ENCODE measurements around the gene COMMD7.

Gene COMMD7

DNA sequence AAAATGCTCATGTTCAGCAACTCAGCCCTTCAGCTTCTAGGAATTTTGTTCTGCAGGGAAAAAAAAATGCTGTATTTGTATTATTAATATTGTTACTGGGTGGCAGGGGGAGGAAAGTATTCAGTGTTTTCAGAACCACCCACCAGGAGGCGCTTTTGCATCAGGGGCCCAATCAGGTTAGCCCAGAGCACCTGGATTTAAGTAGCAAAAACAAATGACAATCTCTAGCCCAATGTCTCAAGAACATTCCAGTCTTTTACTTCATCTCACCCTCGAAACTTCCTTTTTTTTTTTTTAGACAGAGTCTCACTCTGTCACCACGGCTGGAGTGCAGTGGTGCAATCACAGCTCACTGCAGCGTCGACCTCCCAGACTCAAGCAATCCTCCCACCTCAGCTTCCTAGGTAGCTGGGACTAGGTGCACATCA, 68.9 kb downstream of the COMMD7 start:
- peak; percentile 37 for DNase-seq

GRCh38 chr20:32672982-32673851, 70.0 kb downstream of the COMMD7 start:
- DNase-seq = no peak

GRCh38 chr20:32672394-32672981, 70.8 kb downstream of the COMMD7 start:
- DNase-seq = no peak

DNA sequence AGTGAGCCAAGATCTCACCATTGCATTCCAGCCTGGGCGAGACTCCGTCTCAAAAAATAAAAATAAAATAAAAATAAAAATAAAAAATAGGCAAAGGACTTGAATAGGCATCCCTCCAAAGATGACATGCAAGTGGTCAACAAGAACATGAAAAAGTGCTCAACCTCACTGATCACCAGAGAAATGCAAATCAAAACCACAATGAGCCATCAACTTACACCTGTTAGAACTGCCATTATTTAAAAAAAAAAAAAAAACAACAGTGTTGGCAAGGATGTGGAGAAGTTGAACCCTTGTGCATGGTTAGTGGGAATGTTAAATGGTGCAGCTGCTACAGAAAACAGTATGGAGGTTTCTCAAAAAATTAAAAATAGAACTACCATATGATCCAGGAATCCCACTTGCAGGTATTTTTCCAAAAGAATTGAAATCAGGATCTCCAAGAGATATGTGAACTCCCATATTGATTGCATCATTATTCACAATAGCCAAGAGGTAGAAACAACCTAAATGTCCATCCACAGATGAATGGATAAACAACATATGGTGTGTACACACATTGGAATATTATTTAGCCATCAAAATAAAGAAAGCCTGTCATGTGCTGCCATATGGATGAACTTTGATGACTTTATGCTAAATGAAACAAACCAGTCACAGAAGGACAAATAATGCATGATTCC, 72.4 kb downstream of the COMMD7 start:
- no peak for DNase-seq

- DNase-seq = no peak
Observed at GRCh38 chr20:32667027-32667426, 76.2 kb downstream of the COMMD7 start.

DNA sequence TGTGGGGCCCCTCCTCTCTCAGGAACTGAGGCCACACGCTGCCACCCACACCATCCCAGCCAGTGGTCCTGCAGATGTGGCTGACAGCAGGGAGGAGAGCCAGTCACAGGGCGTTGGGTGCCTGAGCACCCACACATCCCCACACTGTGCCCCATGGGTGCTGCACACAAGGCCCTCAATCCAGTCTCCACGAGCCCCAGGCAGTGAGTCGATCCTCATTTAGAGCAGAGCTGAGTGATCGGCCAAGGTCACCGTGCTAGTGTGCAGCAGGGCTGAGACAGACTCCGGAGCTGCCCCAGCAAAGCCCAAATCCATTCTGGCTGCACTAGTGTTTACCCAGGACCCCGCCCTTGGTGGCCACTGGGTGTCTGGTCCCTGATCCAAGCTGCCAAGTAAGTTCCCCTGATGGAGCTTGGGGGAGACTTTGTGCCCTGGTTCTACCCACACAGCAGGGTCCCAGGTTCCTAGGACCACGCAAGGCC, 78.5 kb downstream of the COMMD7 start:
- no peak for DNase-seq

DNA sequence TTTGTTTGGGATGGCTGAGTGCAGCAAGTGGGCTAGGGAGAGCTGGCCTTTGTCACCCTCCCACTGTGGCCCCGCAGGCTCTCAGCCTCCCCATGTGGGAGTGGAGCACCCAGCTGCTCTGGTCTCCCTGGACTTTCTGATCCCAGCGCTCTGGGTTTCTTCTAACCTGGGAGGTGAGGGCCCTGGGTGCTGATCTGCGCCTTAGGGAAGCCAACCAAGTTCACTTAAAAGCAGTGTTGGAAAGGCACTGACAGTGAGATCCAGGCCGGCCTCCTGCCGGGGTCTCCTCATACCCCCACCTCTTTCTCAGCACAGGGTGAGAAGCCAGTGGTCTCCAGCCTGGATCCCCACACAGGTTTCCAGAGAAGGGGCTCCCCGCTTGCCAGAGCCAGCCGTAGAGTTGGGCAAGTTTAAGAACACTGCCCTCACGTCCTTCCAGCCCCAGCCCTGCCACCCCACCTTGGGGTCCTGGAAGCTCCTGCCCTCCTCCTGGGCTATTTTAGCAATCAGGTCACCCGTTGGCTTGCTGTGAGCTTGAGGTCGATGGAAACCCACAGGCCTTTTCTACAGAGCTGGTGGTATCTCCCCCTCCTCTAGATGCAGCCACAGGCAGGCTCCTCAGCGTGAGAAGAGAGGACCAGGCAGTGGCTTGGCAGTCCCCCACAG, 79.1 kb downstream of the COMMD7 start:
- DNase-seq = no peak

- no peak for DNase-seq
Observed at GRCh38 chr20:32663335-32664011, 79.8 kb downstream of the COMMD7 start.

GRCh38 chr20:32661820-32662528, 81.3 kb downstream of the COMMD7 start:
- DNase-seq = no peak

- no peak for DNase-seq
Observed at GRCh38 chr20:32660661-32661060, 82.6 kb downstream of the COMMD7 start.

- no peak for DNase-seq
Observed at GRCh38 chr20:32656827-32657226, 86.4 kb downstream of the COMMD7 start.

GRCh38 chr20:32655903-32656512, 87.3 kb downstream of the COMMD7 start:
- no peak for DNase-seq

DNA sequence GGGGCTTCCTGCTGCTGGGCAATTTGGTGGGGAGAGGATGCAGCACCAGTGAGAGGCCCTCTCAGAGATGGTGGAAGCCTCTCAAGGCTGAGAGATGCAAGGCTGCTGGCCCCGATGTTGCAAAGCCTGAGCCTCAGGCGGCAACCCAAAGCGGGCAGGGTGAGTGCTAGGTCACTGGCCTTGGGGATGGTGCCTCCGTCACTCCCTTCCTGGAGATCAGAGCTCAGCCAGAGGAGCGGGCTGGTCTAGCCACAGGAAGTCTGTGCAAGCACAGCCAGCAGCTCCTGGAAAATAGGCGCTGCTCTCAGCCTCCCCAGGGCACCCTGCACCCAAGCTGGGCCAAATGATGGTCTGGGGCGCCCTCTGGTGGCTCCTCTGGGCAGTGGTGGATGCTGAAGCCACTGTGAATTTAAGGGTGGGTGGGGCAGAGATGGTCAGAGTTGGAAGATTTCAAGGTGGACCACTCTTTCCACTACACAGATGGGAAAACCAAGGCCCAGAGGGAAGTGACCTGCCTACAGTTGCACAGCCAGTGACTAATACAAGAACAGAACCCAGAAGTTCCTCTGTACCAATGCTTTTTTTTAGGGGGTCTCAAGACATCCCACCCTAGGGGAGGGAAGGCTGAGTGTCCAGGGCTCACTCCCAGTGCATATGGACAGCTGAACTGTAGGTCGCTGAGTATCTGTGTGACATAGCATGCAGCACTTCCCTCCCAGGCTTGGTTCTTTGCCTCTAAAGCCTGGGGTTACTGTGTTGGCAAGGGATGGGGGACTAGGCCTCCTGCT, 90.3 kb downstream of the COMMD7 start:
- peak; percentile 80 for DNase-seq

All from NCI-H1092 (cell line).